ENCODE results near the gene GIPC2. TPM values are rescaled to one million over a fixed set of nuclear protein-coding genes. Genes with fewer than 3 reads are reported as not detected.
"Not testable (repeated sequence)": the region's sequence is repeated elsewhere in the genome, so short reads cannot be mapped to it uniquely, and the experiment has no call there.

The GIPC2 gene
- total RNA-seq, 1 donor from 2014 or later: 4.2 TPM

DNA sequence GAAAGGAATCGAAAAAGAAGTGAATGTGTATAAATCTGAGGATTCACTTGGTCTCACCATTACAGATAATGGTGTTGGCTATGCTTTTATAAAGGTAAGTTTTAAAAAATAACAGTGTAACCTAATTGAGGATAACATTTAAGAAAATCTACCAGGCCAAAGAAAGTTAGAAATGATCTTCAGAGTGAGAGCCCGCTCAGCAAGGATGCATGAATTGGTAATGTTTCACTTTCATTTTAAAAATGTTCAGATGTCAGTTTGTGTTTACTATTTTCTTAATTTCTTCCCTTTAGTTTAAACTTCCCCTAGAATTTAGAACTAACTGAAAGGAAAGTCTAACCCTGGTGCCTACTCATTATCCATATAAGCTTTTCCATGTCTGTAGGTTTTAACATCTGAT lies 35.0 kb downstream of the GIPC2 start:
- TF ChIP-seq, protein P1, sequence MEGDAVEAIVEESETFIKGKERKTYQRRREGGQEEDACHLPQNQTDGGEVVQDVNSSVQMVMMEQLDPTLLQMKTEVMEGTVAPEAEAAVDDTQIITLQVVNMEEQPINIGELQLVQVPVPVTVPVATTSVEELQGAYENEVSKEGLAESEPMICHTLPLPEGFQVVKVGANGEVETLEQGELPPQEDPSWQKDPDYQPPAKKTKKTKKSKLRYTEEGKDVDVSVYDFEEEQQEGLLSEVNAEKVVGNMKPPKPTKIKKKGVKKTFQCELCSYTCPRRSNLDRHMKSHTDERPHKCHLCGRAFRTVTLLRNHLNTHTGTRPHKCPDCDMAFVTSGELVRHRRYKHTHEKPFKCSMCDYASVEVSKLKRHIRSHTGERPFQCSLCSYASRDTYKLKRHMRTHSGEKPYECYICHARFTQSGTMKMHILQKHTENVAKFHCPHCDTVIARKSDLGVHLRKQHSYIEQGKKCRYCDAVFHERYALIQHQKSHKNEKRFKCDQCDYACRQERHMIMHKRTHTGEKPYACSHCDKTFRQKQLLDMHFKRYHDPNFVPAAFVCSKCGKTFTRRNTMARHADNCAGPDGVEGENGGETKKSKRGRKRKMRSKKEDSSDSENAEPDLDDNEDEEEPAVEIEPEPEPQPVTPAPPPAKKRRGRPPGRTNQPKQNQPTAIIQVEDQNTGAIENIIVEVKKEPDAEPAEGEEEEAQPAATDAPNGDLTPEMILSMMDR (IDR thresholded peaks at IDR 0.05; ENCODE audit: unreplicated experiment): no peak
- no peak for DNase-seq (ENCODE audit: low spot score, unreplicated experiment)
- H3K27me3 Mint-ChIP-seq: no peaks in the 10 kb centered on the region
- no peak overlapping the region for H3K27ac Mint-ChIP-seq
- peaks cover 3% of the 10 kb centered on the region for H3K4me1 Mint-ChIP-seq (ENCODE audit: low read depth)
- H3K9me3 Mint-ChIP-seq (ENCODE audit: low read depth): peaks cover 10% of the 10 kb centered on the region
- no peak overlapping the region for H3K4me3 Mint-ChIP-seq (ENCODE audit: low read depth)
- peaks cover 9% of the 10 kb centered on the region for H3K36me3 Mint-ChIP-seq (ENCODE audit: insufficient read depth)

DNA sequence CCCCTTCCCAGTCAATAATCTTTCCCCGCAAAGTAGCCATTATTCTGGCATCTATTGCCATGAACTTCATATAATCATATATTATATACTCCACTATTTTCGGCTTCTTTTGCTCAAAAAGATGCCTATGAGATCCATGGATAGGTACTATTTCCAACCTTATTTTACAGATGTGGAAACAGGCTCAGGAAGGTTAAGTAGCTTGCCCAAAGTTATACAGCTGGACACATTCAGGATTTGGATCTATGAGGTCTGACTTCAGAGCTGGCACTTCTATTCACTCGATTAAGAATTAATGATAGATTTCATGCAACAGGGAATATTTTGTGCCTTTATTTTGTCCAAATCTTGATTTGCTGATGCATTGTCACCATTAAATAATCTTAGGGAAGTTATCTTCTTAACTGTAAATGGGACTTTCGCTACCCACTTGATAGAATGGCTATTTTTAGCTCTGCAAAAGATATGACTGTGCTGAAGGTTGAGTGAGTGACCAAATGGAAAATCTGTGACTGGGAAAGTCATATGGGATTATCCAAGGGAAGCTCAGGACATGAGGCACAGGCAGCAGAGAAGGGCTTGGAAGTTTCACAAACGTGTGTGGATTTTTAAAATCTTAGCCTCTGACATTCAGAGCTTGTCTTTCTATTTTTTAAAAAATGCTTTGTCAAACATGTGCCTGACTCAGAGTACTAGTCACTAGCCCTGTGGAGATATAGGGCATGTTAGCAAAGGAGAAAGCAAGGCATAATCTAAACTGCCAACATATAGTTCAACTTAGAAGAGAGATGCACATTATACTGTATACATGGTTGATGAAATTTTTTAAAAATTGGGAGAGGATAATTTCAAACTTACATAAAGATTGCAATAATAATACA lies 36.5 kb downstream of the GIPC2 start:
- Mint-ChIP-seq H3K4me1 (ENCODE audit: low read depth) (peaks cover 3% of the 10 kb centered on the region), H3K9me3 (ENCODE audit: low read depth) (peaks cover 23% of the 10 kb centered on the region), H3K4me3 (ENCODE audit: low read depth) (no peak overlapping the region), H3K36me3 (ENCODE audit: insufficient read depth) (peaks cover 17% of the 10 kb centered on the region), H3K27ac (no peak overlapping the region), H3K27me3 (no peaks in the 10 kb centered on the region)
- TF ChIP-seq, protein P1 (IDR thresholded peaks at IDR 0.05; ENCODE audit: unreplicated experiment): no peak
- no peak for DNase-seq (ENCODE audit: low spot score, unreplicated experiment)

DNA sequence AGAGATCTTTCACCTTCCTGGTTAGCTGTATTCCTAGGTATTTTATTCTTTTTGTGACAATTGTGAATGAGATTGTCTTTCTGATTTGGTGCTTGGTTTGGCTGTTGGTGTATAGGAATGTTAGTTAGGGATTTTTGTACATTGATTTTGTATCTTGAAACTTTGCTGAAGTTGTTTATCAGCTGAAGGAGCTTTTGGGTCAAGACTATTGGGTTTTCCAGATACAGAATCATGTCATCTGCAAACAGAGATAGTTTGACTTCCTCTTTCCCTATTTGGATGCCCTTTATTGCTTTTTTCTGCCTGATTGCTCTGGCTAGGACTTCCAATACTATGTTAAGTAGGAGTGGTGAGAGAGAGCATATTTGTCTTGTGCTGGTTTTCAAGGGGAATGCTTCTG lies 38.9 kb downstream of the GIPC2 start:
- not testable (repeated sequence) for DNase-seq (ENCODE audit: low spot score, unreplicated experiment); H3K4me1 Mint-ChIP-seq (ENCODE audit: low read depth); H3K27me3 Mint-ChIP-seq; H3K27ac Mint-ChIP-seq; H3K4me3 Mint-ChIP-seq (ENCODE audit: low read depth)
- Mint-ChIP-seq H3K36me3 (ENCODE audit: insufficient read depth) (peaks cover 17% of the 10 kb centered on the region), H3K9me3 (ENCODE audit: low read depth) (peaks cover 20% of the 10 kb centered on the region)

DNA sequence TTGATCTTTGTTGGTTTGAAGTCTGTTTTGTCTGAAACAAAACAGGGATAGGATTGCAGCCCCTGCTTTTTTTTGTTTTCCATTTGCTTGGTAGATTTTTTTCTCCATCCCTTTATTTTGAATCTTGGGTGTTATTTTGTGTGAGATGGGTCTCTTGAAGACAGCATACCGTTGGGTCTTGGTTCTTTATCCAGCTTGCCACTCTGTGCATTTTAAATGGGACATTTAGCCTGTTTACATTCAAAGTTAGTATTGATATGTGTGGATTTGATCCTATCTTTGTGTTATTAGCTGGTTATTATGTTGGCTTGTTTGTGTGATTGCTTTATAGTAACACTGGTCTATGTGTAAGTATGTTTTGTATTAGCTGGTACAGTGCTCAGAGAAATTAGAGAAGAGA lies 40.9 kb downstream of the GIPC2 start:
- peaks cover 1% of the 10 kb centered on the region for H3K4me1 Mint-ChIP-seq (ENCODE audit: low read depth)
- H3K27me3 Mint-ChIP-seq: no peaks in the 10 kb centered on the region
- TF ChIP-seq, protein P1 (IDR thresholded peaks at IDR 0.05; ENCODE audit: unreplicated experiment): no peak
- peaks cover 17% of the 10 kb centered on the region for H3K36me3 Mint-ChIP-seq (ENCODE audit: insufficient read depth)
- DNase-seq (ENCODE audit: low spot score, unreplicated experiment): no peak
- no peak overlapping the region for H3K4me3 Mint-ChIP-seq (ENCODE audit: low read depth)
- H3K9me3 Mint-ChIP-seq (ENCODE audit: low read depth): peaks cover 20% of the 10 kb centered on the region
- H3K27ac Mint-ChIP-seq: no peak overlapping the region

DNA sequence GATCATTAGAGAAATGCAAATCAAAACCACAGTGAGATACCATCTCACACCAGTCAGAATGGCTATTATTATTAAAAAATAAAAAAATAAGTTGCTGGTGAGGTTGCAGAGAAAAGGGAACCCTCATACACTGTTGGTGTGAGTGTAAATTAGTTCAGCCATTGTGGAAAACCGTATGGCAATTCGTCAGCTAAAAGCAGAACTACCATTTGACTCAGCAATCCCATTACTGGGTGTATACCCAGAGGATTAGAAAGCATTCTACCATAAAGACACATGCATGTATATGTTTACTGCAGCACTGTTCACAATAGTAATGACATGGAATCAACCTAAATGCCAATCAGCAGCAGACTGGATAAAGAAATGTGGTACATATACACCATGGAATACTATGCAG lies 42.2 kb downstream of the GIPC2 start:
- H3K4me3 Mint-ChIP-seq (ENCODE audit: low read depth): no peak overlapping the region

More for the DNA sequence above, 42.2 kb downstream of the GIPC2 start:
- Mint-ChIP-seq H3K36me3 (ENCODE audit: insufficient read depth) (peaks cover 17% of the 10 kb centered on the region), H3K27ac (no peak overlapping the region), H3K4me1 (ENCODE audit: low read depth) (peaks cover 3% of the 10 kb centered on the region), H3K9me3 (ENCODE audit: low read depth) (peaks cover 20% of the 10 kb centered on the region), H3K27me3 (no peaks in the 10 kb centered on the region)
- DNase-seq (ENCODE audit: low spot score, unreplicated experiment): no peak
- TF ChIP-seq, protein P1 (IDR thresholded peaks at IDR 0.05; ENCODE audit: unreplicated experiment): no peak

Data from progenitor cell of endocrine pancreas (in vitro differentiated cells).